Thyroid gland (tissue), 4 donors: ENCODE data around the gene GUCY1A2. TPM values are rescaled to one million over a fixed set of nuclear protein-coding genes. Genes with fewer than 3 reads are reported as not detected.

ENCODE experiments used
- DNase-seq, 2 donors: peaks; one replicate each; pipeline ENCODE4 v3.0.0-alpha.2; 2019
- H3K27ac ChIP-seq, 3 donors: fragments of 200-600 bp; sonication (generic); 1 replicate in 2 of 3; 2 replicates in 1 of 3; pipeline ENCODE4 v1.5.1; 2016 to 2019; ENCODE audit warnings: mild to moderate bottlenecking in 1 of 3, moderate library complexity in 1 of 3
- H3K27me3 ChIP-seq: fragments of 200-600 bp; sonication (generic); one replicate; pipeline ENCODE4 v1.5.1; 2019
- H3K36me3 ChIP-seq, 2 donors: fragments of 200-600 bp; sonication (generic); one replicate each; pipeline ENCODE4 v1.5.1; 2016 to 2019
- H3K4me1 ChIP-seq, 2 donors: fragments of 200-600 bp; sonication (generic); one replicate each; pipeline ENCODE4 v1.5.1; 2017 to 2019
- H3K4me3 ChIP-seq, 3 donors: fragments of 200-600 bp; sonication (generic); replicated peaks in 1 of 3; 1 replicate in 2 of 3; 2 replicates in 1 of 3; pipeline ENCODE4 v1.5.1; 2016; ENCODE audit warnings: mild to moderate bottlenecking in 1 of 3
- H3K9me3 ChIP-seq: fragments of 200-600 bp; sonication (generic); one replicate; pipeline ENCODE4 v1.5.1; 2017
- CTCF ChIP-seq, 6 experiments: fragments of 200-600 bp in 3 of 6; fragments of 450-650 bp in 3 of 6; sonication (generic) in 3 of 6; IDR thresholded peaks; one replicate each; pipeline ENCODE4 v1.5.1; 2016 to 2019; ENCODE audit warnings: antibody characterized with exemption in 6 of 6, mild to moderate bottlenecking in 2 of 6, inconsistent platforms in 1 of 6, moderate library complexity in 1 of 6
- POLR2A ChIP-seq, 2 donors: fragments of 450-650 bp; IDR thresholded peaks; one replicate each; pipeline ENCODE4 v1.6.1; 2017; ENCODE audit warnings: antibody characterized with exemption in 2 of 2, mild to moderate bottlenecking in 2 of 2, moderate library complexity in 1 of 2
- WGBS, 2 donors: methylation state at CpG; one replicate each; pipeline ENCODE4 v1.1.5; 2017; 5-methylcytosine and 5-hydroxymethylcytosine counted together
- intact Hi-C: fragments of 100-400 bp; cut with DNase I; formaldehyde crosslinking; loops from one replicate; pipeline ENCODE4 v1.15.1; 2023
- total RNA-seq, 4 donors: library from RNA; depleted of rRNA; stranded (reverse); fragments of >200 nt; gene quantifications; one replicate each; pipeline ENCODE4 v1.2.3, GENCODE V29; 2016

The GUCY1A2 gene
- total RNA-seq, 4 donors from 2014 or later: 1.4 to 6.8 (median 1.9) TPM

GRCh38 chr11:106961048-106961447 is 57.2 kb downstream of the GUCY1A2 start:
- WGBS, 2 donors: 0 to 5% methylated on average over 1 of the region's 1 CpG

GRCh38 chr11:106959800-106960199 is 58.5 kb downstream of the GUCY1A2 start:
- Histone ChIP-seq H3K36me3 (no peaks in the 10 kb centered on the region), H3K9me3 (no peaks in the 10 kb centered on the region), H3K4me1 (peaks cover 3 to 15% of the 10 kb centered on the region in 2 donors), H3K27ac (no peak overlapping the region), H3K27me3 (no peaks in the 10 kb centered on the region), H3K4me3 (no peak overlapping the region)
- no peak for TF ChIP-seq POLR2A (IDR thresholded peaks at IDR 0.05)
- no peak for DNase-seq
- intact Hi-C loops: no loop called here
- 62 to 67% methylated on average over 1 of the region's 1 CpG for WGBS, 2 donors

More at GRCh38 chr11:106961048-106961447, 57.2 kb downstream of the GUCY1A2 start:
- peak overlapping the region in 2 of 3 donors; percentile 5 to 19 for H3K27ac ChIP-seq
- H3K4me3 ChIP-seq: no peak overlapping the region
- intact Hi-C loops: no loop called here
- H3K27me3 ChIP-seq: no peaks in the 10 kb centered on the region
- no peaks in the 10 kb centered on the region for H3K9me3 ChIP-seq
- TF ChIP-seq CTCF (IDR thresholded peaks at IDR 0.05) (no peak), POLR2A (IDR thresholded peaks at IDR 0.05) (no peak)
- H3K4me1 ChIP-seq: peaks cover 3 to 15% of the 10 kb centered on the region in 2 donors
- H3K36me3 ChIP-seq: no peaks in the 10 kb centered on the region
- peak; percentile 19 to 28 for DNase-seq

GRCh38 chr11:106959386-106959785 is 58.9 kb downstream of the GUCY1A2 start:
- Histone ChIP-seq H3K27ac (no peak overlapping the region), H3K27me3 (no peaks in the 10 kb centered on the region), H3K36me3 (no peaks in the 10 kb centered on the region), H3K4me3 (no peak overlapping the region), H3K9me3 (no peaks in the 10 kb centered on the region), H3K4me1 (peaks cover 3 to 15% of the 10 kb centered on the region in 2 donors)
- TF ChIP-seq CTCF (IDR thresholded peaks at IDR 0.05): no peak
- TF ChIP-seq POLR2A (IDR thresholded peaks at IDR 0.05): no peak
- DNase-seq: no peak
- intact Hi-C loops: no loop called here
- 88 to 93% methylated on average over 3 of the region's 3 CpGs for WGBS, 2 donors

GRCh38 chr11:106958517-106959248 is 59.6 kb downstream of the GUCY1A2 start:
- H3K36me3 ChIP-seq: no peaks in the 10 kb centered on the region
- no peaks in the 10 kb centered on the region for H3K9me3 ChIP-seq
- DNase-seq: no peak
- no peaks in the 10 kb centered on the region for H3K27me3 ChIP-seq
- TF ChIP-seq POLR2A (IDR thresholded peaks at IDR 0.05): no peak
- no peak for TF ChIP-seq CTCF (IDR thresholded peaks at IDR 0.05)
- peaks cover 3 to 15% of the 10 kb centered on the region in 2 donors for H3K4me1 ChIP-seq
- H3K27ac ChIP-seq: no peak overlapping the region
- H3K4me3 ChIP-seq: no peak overlapping the region
- WGBS, 2 donors: 60% methylated on average over 7 of the region's 7 CpGs
- intact Hi-C loops: no loop called here

- Histone ChIP-seq H3K4me3 (no peak overlapping the region), H3K27me3 (no peaks in the 10 kb centered on the region), H3K27ac (no peak overlapping the region), H3K4me1 (peaks cover 3 to 15% of the 10 kb centered on the region in 2 donors), H3K9me3 (no peaks in the 10 kb centered on the region), H3K36me3 (no peaks in the 10 kb centered on the region)
- TF ChIP-seq POLR2A (IDR thresholded peaks at IDR 0.05) (no peak), CTCF (IDR thresholded peaks at IDR 0.05) (no peak)
- intact Hi-C loops: no loop called here
- WGBS, 2 donors: 100% methylated on average over 3 to 4 of the region's 5 CpGs
- no peak for DNase-seq
Observed at GRCh38 chr11:106957030-106957482, 61.2 kb downstream of the GUCY1A2 start.
